ENCODE results near the gene GRB7. TPM values are rescaled to one million over a fixed set of nuclear protein-coding genes. Genes with fewer than 3 reads are reported as not detected.

The GRB7 gene
- total and polyA plus RNA-seq, 2 donors (not counting 1 experiment from before 2014, with no cell fraction given) = 0.81 to 0.84 TPM

- Histone ChIP-seq H3K4me1 (ENCODE audit: control insufficient read depth in 2 of 2, insufficient read depth in 2 of 2, low read length in 2 of 2) (peaks cover 32 to 35% of the 10 kb centered on the region in 2 donors), H3K4me3 (ENCODE audit: control extremely low read depth in 1 of 5, extremely low read depth in 1 of 5, insufficient read depth in 1 of 5, low read depth in 2 of 5, low read length in 4 of 5) (peak overlapping the region in 2 of 5 experiments; percentile 46 to 58), H3K27me3 (replicated peaks in 1 of 4; ENCODE audit: control extremely low read depth in 1 of 4, control insufficient read depth in 3 of 4, insufficient read depth in 4 of 4, low read length in 3 of 4) (peaks cover 0 to 34% (median 12%) of the 10 kb centered on the region in 4 experiments), H4K20me1 (ENCODE audit: control insufficient read depth, insufficient read depth, low read length, poor library complexity, severe bottlenecking) (no peaks in the 10 kb centered on the region), H2AFZ (ENCODE audit: insufficient read depth, low read depth, low read length, poor library complexity, severe bottlenecking) (peak overlapping the region; percentile 77), H3K4me2 (replicated peaks; ENCODE audit: low read depth, low read length, poor library complexity, severe bottlenecking) (peak overlapping the region; percentile 82), H3K9me3 (ENCODE audit: control extremely low read depth in 1 of 3, control insufficient read depth in 2 of 3, insufficient read depth in 1 of 3, low read length in 2 of 3) (peaks cover 0 to 7% (median 0%) of the 10 kb centered on the region in 3 donors), H3K36me3 (replicated peaks in 1 of 2; ENCODE audit: control extremely low read depth in 1 of 2, control insufficient read depth in 1 of 2, extremely low read depth in 1 of 2, insufficient read depth in 2 of 2, low read length in 1 of 2) (no peaks in the 10 kb centered on the region), H3K27ac (ENCODE audit: low read length in 2 of 2) (no peak overlapping the region), H3K79me2 (ENCODE audit: control insufficient read depth, insufficient read depth, low read length) (peaks cover 2% of the 10 kb centered on the region), H3K9ac (ENCODE audit: low read length) (peak overlapping the region; percentile 50)
- CTCF ChIA-PET = interaction anchor here (2.0 kb wide), 1 partner anchor 116 kb away, joined by 8 read pairs; no protein-coding TSS in a partner anchor
- Mint-ChIP-seq H3K9me3 (ENCODE audit: insufficient read depth) (no peaks in the 10 kb centered on the region), H3K4me1 (peaks cover 35% of the 10 kb centered on the region), H3K4me3 (peak overlapping the region; percentile 59), H3K27me3 (peaks cover 30% of the 10 kb centered on the region), H3K27ac (no peak overlapping the region)
- 73% methylated on average over 5 of the region's 13 CpGs for WGBS (ENCODE audit: insufficient coverage)
- no peak for TF ChIP-seq EZH2 (IDR thresholded peaks at IDR 0.05; ENCODE audit: borderline replicate concordance, insufficient read depth, low read depth, low read length, poor library complexity, severe bottlenecking)
- TF ChIP-seq CTCF (IDR thresholded peaks at IDR 0.05) = no peak
- DNase-seq = no peak
- ATAC-seq (ENCODE audit: low read depth) = peak; percentile 8
- intact Hi-C loops (cut with micrococcal nuclease) = no loop called here
- POLR2A ChIA-PET = interaction anchor here (0.7 kb wide), 1 partner anchor 84 kb away, joined by 5 read pairs; no protein-coding TSS in a partner anchor
These were observed 455 bp upstream of the GRB7 start for GRCh38 chr17:39737206-39737759.

GRCh38 chr17:39738568-39738901 is 797 bp downstream of the GRB7 start:
- ATAC-seq (ENCODE audit: low read depth) (peak; percentile 58), DNase-seq (peak; percentile 62)
- intact Hi-C loops (cut with micrococcal nuclease) = no loop called here
- Histone ChIP-seq H3K27me3 (replicated peaks in 1 of 4; ENCODE audit: control extremely low read depth in 1 of 4, control insufficient read depth in 3 of 4, insufficient read depth in 4 of 4, low read length in 3 of 4) (peaks cover 0 to 34% (median 12%) of the 10 kb centered on the region in 4 experiments), H3K27ac (ENCODE audit: low read length in 2 of 2) (no peak overlapping the region), H3K4me1 (ENCODE audit: control insufficient read depth in 2 of 2, insufficient read depth in 2 of 2, low read length in 2 of 2) (peaks cover 32 to 35% of the 10 kb centered on the region in 2 donors), H3K4me2 (replicated peaks; ENCODE audit: low read depth, low read length, poor library complexity, severe bottlenecking) (peak overlapping the region; percentile 82), H3K9ac (ENCODE audit: low read length) (peak overlapping the region; percentile 50), H3K9me3 (ENCODE audit: control extremely low read depth in 1 of 3, control insufficient read depth in 2 of 3, insufficient read depth in 1 of 3, low read length in 2 of 3) (peaks cover 0 to 7% (median 0%) of the 10 kb centered on the region in 3 donors), H3K36me3 (replicated peaks in 1 of 2; ENCODE audit: control extremely low read depth in 1 of 2, control insufficient read depth in 1 of 2, extremely low read depth in 1 of 2, insufficient read depth in 2 of 2, low read length in 1 of 2) (no peaks in the 10 kb centered on the region), H4K20me1 (ENCODE audit: control insufficient read depth, insufficient read depth, low read length, poor library complexity, severe bottlenecking) (no peaks in the 10 kb centered on the region), H3K4me3 (ENCODE audit: control extremely low read depth in 1 of 5, extremely low read depth in 1 of 5, insufficient read depth in 1 of 5, low read depth in 2 of 5, low read length in 4 of 5) (peak overlapping the region in 4 of 5 experiments; percentile 31 to 58 (median 42)), H2AFZ (ENCODE audit: insufficient read depth, low read depth, low read length, poor library complexity, severe bottlenecking) (peak overlapping the region; percentile 77), H3K79me2 (ENCODE audit: control insufficient read depth, insufficient read depth, low read length) (peaks cover 2% of the 10 kb centered on the region)
- Mint-ChIP-seq H3K27ac (peak overlapping the region; percentile 41), H3K4me3 (peak overlapping the region; percentile 80), H3K9me3 (ENCODE audit: insufficient read depth) (no peaks in the 10 kb centered on the region), H3K27me3 (peaks cover 30% of the 10 kb centered on the region), H3K4me1 (peaks cover 33% of the 10 kb centered on the region)
- TF ChIP-seq EZH2 (IDR thresholded peaks at IDR 0.05; ENCODE audit: borderline replicate concordance, insufficient read depth, low read depth, low read length, poor library complexity, severe bottlenecking) = no peak
- no peak for TF ChIP-seq CTCF (IDR thresholded peaks at IDR 0.05)
- ChIA-PET CTCF (no interaction called here), POLR2A (interaction anchor here (0.6 kb wide), 1 partner anchor 14 kb away, joined by 3 read pairs; no protein-coding TSS in a partner anchor)
- WGBS (ENCODE audit: insufficient coverage) = 0% methylated on average over 3 of the region's 13 CpGs

All from B cell (primary cell).